Activated gamma-delta T cell treated with anti-CD3 and anti-CD28 coated beads, Interleukin-2, amount 50 U/mL, for 16 hours (primary cell): Measurements from ENCODE around the gene RNF19B.
"Not testable (repeated sequence)": the region's sequence is repeated elsewhere in the genome, so short reads cannot be mapped to it uniquely, and the experiment has no call there.

Source experiments
- DNase-seq: peaks from one replicate; pipeline ENCODE4 v3.0.0-alpha.2; 2020; ENCODE audit warnings: low read depth

Gene RNF19B

DNA sequence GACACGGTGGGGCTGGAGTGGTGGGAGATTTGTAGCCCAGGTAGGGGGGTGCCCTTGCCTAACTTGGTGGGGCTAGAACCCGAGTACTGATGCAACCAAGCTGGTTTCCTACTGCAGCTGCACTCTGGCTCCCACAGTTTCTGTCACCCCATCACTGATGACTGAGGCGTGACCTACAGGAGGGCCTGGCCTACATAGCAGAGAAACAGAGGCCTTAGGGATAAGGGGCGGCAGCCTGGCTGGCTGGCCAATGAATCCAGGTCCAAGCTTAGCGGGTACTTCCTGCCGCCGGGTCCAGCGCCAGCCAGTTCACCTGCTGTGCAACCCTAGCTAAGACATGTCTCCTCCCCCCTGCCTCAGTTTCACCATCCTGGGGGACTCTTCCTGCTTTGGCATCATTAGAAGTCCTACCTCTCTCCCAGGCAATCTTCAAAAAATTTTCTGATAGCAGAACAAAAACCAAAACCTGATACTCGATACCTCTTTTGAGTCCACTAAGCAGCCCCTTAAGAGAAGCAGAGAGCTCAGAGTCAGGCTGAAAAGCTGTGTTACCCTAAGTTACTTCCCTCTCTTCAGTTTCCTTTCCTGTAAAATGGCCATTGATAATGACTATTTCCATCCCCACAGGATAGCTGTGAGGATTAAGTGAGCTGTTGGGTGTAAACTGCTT lies 27.3 kb upstream of the RNF19B start:
- DNase-seq: no peak

GRCh38 chr1:32991386-32991785 lies 26.8 kb upstream of the RNF19B start:
- DNase-seq: no peak

- DNase-seq: no peak
These were observed 26.3 kb upstream of the RNF19B start for GRCh38 chr1:32990887-32991286.

GRCh38 chr1:32989160-32990050 lies 24.8 kb upstream of the RNF19B start:
- DNase-seq: no peak

DNA sequence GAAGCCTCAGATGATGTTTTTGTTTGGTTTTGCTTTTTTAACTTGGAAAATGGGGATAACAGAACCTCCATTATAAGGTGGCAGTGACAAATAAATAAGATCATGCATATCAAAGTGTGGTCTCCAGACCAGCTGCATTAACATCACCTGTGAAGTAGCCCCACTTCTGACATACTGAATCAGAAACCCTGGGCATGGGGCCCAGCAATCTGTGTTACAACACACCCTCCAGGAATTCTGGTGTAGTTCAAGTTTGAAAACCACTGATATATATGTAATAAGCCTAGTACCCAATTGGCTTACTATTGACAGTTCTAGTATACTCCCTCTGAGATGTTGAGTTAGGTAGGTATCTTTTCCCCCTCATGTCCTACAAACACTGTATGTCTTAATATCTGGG lies 24.1 kb upstream of the RNF19B start:
- DNase-seq: no peak

- DNase-seq: no peak
These were observed 20.6 kb upstream of the RNF19B start for GRCh38 chr1:32985226-32985625.

- no peak for DNase-seq
These were observed 20.0 kb upstream of the RNF19B start for GRCh38 chr1:32984455-32985171.

GRCh38 chr1:32984090-32984454 lies 19.5 kb upstream of the RNF19B start:
- DNase-seq: no peak

DNA sequence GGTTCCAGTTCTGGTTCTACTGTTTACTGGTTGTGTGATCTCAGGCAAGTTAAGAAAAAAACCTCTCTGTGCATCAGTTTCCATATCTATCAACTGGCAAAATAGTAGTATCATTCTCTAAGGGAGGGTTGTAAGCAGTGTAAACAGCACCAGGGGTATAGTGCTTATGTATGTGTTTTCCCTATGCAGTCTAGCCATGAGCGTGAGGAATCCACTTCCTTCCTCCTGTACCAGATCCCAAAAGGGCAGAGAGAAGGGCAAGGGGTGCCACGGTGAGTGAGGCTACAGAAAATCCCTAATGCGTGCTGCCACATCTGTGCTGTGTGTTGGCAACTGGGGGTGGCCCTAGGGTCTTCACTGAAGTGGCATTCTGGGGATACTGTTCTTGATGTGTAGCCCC lies 18.4 kb upstream of the RNF19B start:
- DNase-seq: no peak

GRCh38 chr1:32981003-32981901 lies 16.6 kb upstream of the RNF19B start:
- DNase-seq: peak; percentile 41

DNA sequence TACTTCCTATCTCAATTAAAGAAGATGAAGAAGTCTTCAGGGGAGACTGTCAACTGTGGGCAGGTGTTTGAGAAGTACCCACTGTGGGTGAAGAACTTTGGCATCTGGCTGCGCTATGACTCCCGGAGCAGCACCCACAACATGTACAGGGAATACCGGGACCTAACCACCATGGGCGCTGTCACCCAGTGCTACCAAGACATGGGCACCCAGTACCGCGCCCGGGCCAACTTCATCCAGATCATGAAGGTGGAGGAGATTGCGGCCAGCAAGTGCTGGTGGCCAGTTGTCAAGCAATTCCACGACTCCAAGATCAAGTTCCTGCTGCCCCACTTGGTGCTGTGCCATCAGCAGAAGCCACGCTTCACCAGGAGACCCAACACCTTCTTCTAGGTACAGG lies 15.5 kb upstream of the RNF19B start:
- no peak for DNase-seq

- no peak for DNase-seq
These were observed 14.2 kb upstream of the RNF19B start for GRCh38 chr1:32978854-32979253.

DNA sequence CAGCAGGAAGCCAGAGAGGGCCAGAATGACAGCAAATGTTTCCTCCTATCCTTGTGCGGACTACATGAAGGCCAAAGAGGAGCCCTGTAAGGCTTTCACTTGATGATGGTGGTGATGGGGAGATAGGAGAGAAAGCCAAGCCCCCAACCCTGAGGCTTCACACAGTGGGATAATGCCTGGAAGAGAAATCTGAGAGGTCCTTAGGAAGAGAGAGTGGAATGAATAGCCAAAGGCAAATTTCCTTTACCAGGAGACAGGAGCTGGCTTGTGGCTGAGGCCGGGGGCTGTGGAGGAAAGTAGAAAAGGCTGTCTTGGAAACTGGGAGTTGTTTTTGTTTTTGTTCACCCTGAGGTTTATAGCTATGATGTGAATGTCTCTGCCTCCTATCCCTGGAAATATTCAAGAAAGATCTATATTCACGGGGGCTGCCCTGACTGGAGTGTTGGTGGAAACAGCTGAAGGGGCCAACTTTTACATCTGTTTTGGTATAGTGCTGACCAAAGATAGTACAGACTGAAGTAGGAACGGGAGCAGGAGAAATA lies 13.0 kb upstream of the RNF19B start:
- DNase-seq: no peak

- DNase-seq: not testable (repeated sequence)
These were observed 10.4 kb upstream of the RNF19B start for GRCh38 chr1:32975055-32975454.

GRCh38 chr1:32973458-32973857 lies 8.8 kb upstream of the RNF19B start:
- not testable (repeated sequence) for DNase-seq

DNA sequence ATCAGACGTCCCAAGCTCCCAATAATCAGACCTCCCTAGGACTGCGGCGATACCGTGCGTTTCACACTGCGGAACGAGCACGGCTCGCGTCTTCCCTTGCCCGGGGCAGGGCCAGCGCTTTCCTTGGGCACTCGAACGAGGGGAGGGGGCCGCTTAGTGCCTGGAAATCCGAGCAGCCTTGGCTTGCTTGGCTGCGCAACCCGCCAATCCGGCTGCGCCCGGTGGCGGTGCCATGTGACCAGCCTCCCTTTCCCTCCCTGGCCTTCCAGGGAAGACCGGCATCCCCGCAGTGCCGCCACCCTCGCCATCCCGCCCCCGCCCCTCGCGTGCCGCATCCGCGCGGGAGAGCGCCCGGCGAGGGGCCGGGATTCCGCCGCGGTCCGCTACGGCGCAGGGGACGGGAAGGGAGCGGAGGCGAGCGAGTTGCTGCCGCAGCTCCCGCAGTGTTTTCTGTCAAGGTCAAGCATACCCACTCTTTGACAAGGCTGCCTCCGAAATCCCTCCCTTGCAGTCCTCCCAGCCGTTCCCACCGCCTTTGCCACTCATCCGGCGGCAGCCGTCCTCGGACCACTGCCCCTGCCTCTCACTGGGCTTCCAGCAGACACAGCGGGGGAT lies 8.3 kb upstream of the RNF19B start:
- no peak for DNase-seq

- DNase-seq: no peak
These were observed 7.0 kb upstream of the RNF19B start for GRCh38 chr1:32971576-32971975.

DNA sequence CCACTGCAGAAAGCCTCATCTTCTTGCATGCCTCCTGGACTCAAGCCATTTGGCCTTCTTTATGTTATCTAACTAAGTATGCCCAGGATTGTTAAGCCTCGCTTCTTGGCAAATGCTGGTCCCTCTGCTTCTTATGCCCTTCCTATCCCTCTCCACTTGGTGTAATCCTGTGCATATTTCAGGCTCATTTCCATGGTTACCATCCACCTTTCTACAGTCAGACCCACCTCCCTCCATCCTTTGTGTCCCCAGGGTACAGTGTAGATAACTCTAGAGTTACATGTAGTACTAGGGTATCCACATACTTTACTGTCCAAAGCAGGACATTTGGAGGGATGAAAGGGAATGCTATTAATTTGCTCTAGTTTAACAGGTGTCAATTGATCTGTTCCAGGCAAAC lies 6.5 kb upstream of the RNF19B start:
- DNase-seq: no peak

DNA sequence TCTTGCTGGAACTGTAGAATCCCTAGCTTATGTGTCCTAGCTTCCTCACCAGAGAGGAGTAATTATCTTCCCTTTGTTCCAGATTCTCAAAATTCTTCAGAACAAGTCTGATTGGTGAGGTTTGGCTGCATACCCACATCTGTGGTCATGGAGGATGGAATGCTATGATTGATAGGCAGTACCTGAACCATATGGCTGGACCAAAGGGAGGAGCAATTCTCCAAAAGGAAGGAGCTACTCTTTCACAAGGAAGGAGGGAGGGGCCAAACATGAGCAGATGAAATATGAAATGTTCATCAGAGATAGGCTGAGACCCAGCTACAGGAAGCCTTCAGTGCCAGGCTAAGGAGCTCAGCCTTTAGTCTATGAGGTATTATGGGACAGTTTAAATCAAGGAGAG lies 5.0 kb upstream of the RNF19B start:
- no peak for DNase-seq

DNA sequence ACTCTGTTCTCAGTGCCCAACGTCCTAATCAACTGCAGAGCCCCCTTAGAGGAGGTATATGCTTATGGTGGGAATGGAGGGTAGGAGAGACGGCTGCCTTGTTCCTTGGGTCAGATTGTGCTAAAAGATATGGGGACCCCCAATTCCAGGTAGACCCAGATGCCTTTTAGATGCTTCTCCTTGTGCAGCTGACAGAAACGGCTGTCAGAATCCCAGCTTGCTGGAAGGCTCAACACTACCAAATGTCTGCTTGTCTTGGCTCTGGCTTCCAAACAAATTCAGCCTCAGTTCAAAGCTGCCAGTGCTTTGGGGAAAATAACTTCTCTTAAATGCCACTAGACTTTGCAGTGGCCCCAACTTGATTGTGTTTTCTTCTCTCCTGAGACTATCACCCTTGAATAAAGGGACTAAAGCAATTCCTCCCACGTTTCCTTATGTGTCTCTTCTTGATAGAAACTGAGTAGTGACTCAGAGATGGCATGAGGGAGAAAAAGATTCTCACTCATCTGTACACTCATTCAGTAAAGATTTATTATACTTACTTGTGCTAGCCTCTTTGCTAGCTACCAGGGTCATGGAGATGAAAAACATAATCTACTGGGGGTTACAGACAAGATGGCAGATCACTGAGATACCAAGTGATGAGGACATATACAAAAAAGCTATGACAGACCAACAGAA lies 3.4 kb upstream of the RNF19B start:
- no peak for DNase-seq

DNA sequence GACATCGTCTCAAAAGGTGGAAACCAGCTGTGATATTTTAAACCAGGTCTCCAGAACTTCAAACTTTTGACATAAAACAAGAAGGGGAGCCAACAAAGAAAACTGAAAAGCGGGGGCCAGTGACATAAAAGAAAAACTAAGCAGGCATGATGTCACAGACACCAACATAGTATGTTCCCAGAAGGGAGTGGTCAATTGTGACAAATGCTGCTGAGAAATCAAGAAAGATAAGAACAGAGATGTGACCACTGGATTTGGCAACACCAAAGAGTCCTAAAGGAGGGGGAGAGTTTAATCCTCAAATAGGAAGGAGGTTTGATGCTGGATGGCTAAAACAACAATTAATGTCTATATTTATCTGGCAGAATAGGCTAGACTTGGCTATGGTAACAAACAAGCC lies 2.3 kb upstream of the RNF19B start:
- DNase-seq: no peak
